Stimulated activated naive B cell treated with anti-CD40 and anti-IgM and Interleukin-4, amounts not matched to agents 10 μg/mL and 1 μg/mL and 100 μg/mL, for 72 hours (primary cell): ENCODE results near the gene EIF4G1.

Experiments
- ATAC-seq, 2 donors: fragments of 150-1000 bp; cut with Tn5 transposase; replicated peaks; 2 replicates each; pipeline ENCODE4 v1.10.0; 2021; ENCODE audit warnings: moderate library complexity in 1 of 2
- DNase-seq: peaks from one replicate; pipeline ENCODE4 v3.0.0; 2021
- H3K27ac Mint-ChIP-seq: one replicate; pipeline ENCODE4 v1.8.0; 2022; ENCODE audit warnings: mild to moderate bottlenecking, mixed read lengths
- H3K27me3 Mint-ChIP-seq, 2 donors: one replicate each; pipeline ENCODE4 v1.8.0; 2022; ENCODE audit warnings: mixed read lengths in 2 of 2
- H3K36me3 Mint-ChIP-seq, 2 donors: one replicate each; pipeline ENCODE4 v1.8.0; 2022; ENCODE audit warnings: mixed read lengths in 2 of 2, mild to moderate bottlenecking in 1 of 2
- H3K4me1 Mint-ChIP-seq, 2 donors: one replicate each; pipeline ENCODE4 v1.8.0; 2022; ENCODE audit warnings: mixed read lengths in 2 of 2, mild to moderate bottlenecking in 1 of 2
- H3K4me3 Mint-ChIP-seq, 2 donors: one replicate each; pipeline ENCODE4 v1.8.0; 2022; ENCODE audit warnings: mild to moderate bottlenecking in 2 of 2, mixed read lengths in 2 of 2, moderate library complexity in 1 of 2
- H3K9me3 Mint-ChIP-seq, 2 donors: one replicate each; pipeline ENCODE4 v1.8.0; 2022; ENCODE audit warnings: mixed read lengths in 2 of 2, mild to moderate bottlenecking in 1 of 2

EIF4G1 gene

DNA sequence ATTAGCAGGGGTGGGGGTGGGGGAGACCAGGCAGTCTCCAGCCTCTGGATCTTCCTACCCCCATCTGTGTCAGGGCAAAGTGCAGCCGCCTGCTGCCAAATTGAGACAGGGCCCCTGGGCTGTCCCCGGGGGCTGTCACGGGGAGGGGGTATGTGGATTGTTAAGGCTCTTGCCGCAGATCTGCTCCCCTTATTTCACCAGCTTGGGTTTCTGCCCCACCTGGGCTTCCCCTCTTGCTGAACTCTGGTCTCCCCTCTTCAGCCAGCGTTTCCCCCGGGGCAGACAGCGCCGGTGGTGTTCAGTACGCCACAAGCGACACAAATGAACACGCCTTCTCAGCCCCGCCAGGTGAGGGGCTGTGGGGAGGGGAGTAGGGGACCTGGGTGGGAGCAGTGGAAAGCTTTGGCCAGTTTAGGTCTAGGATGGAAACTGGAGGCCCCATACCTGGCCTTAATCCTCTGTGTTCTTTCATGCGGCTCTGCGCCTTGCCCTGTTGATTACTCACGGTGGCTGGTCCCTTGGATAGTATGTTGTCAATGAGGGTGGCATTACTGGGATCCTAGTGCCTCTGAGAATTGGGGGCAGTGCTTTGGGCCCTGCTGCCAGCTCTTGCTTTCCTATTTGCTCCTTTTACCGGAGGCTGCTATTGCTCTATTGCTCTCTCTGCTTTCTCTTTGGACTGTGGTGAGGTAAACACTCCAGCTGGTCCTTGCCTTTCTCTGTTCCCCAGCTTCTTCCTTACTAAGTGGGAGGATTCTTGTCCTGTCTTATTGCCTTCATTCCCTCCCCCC is 1.7 kb downstream of the EIF4G1 start:
- peaks cover 31 to 34% of the 10 kb centered on the region in 2 donors for H3K36me3 Mint-ChIP-seq

DNA sequence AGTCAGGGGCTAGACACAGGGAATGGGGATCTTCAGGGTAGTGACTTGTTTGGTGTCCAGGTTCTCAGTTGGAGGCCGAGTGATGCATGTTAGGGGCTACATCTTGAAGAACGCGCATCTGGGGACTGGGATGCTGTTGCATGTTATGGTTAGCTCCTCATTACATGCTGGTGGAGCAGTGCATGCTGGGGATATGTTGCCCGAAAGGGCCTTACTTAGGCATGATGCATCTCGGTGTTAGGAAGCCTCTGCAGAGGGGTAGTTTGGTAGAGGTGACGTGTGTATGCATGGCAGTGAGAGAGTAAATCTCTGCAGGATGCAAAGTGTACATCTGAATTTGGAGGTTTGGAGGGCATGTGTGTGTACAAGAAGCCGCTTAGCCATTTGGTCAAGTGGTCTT is 2.4 kb downstream of the EIF4G1 start:
- H3K9me3 Mint-ChIP-seq, result no peaks in the 10 kb centered on the region
- no peaks in the 10 kb centered on the region for H3K27me3 Mint-ChIP-seq
- peaks cover 38 to 40% of the 10 kb centered on the region in 2 donors for H3K36me3 Mint-ChIP-seq
- peak overlapping the region; percentile 77 to 81 for H3K4me3 Mint-ChIP-seq
- H3K27ac Mint-ChIP-seq, result peak overlapping the region; percentile 91
- H3K4me1 Mint-ChIP-seq, result peaks cover 31 to 38% of the 10 kb centered on the region in 2 donors
- DNase-seq (no peak), ATAC-seq (no peak)

More for the DNA sequence above, 1.7 kb downstream of the EIF4G1 start:
- H3K4me3 Mint-ChIP-seq, result peak overlapping the region; percentile 77 to 81
- H3K4me1 Mint-ChIP-seq, result peaks cover 28 to 38% of the 10 kb centered on the region in 2 donors
- peak overlapping the region; percentile 91 for H3K27ac Mint-ChIP-seq
- no peaks in the 10 kb centered on the region for H3K9me3 Mint-ChIP-seq
- no peak for ATAC-seq
- no peaks in the 10 kb centered on the region for H3K27me3 Mint-ChIP-seq
- DNase-seq, result no peak

DNA sequence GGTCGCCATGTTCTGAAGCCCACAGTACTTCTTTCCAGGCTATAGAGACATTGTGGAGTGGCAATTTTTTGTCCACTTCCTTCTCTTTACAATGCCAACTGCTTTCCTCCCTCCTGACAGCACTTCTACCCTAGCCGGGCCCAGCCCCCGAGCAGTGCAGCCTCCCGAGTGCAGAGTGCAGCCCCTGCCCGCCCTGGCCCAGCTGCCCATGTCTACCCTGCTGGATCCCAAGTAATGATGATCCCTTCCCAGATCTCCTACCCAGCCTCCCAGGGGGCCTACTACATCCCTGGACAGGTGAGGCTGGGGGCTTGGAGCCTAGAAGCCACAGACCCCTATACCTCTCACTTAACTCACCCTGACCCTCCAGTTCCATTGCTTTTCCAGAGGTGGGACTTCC is 2.8 kb downstream of the EIF4G1 start:
- ATAC-seq (no peak), DNase-seq (no peak)
- no peaks in the 10 kb centered on the region for H3K27me3 Mint-ChIP-seq
- H3K36me3 Mint-ChIP-seq, result peaks cover 41 to 42% of the 10 kb centered on the region in 2 donors
- peak overlapping the region; percentile 26 to 33 for H3K4me3 Mint-ChIP-seq
- no peaks in the 10 kb centered on the region for H3K9me3 Mint-ChIP-seq
- peak overlapping the region; percentile 20 for H3K27ac Mint-ChIP-seq
- H3K4me1 Mint-ChIP-seq, result peaks cover 33 to 38% of the 10 kb centered on the region in 2 donors

DNA sequence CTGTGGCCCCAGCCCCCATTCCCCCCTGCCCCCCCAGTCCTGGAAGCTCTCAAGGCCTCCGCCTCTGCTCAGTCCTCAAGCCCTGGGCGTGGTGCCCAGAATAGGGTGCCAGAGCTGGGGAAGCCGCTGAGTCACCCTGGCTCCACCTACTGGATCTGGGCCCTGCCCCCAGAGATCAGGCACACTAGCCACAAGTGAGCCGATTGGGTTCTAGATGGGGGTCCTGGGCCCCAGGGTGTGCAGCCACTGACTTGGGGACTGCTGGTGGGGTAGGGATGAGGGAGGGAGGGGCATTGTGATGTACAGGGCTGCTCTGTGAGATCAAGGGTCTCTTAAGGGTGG is 5.7 kb downstream of the EIF4G1 start:
- DNase-seq (no peak), ATAC-seq (peak; percentile 33)
- Mint-ChIP-seq H3K27me3 (no peaks in the 10 kb centered on the region), H3K36me3 (peaks cover 64 to 67% of the 10 kb centered on the region in 2 donors), H3K9me3 (no peaks in the 10 kb centered on the region), H3K4me1 (peaks cover 40 to 43% of the 10 kb centered on the region in 2 donors), H3K4me3 (no peak overlapping the region), H3K27ac (no peak overlapping the region)

DNA sequence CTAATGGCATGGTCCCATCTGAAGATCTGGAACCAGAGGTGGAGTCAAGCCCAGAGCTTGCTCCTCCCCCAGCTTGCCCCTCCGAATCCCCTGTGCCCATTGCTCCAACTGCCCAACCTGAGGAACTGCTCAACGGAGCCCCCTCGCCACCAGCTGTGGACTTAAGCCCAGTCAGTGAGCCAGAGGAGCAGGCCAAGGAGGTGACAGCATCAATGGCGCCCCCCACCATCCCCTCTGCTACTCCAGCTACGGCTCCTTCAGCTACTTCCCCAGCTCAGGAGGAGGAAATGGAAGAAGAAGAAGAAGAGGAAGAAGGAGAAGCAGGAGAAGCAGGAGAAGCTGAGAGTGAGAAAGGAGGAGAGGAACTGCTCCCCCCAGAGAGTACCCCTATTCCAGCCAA is 7.3 kb downstream of the EIF4G1 start:
- H3K4me1 Mint-ChIP-seq, result peaks cover 33 to 35% of the 10 kb centered on the region in 2 donors
- no peaks in the 10 kb centered on the region for H3K9me3 Mint-ChIP-seq
- DNase-seq (no peak), ATAC-seq (no peak)
- peaks cover 68 to 73% of the 10 kb centered on the region in 2 donors for H3K36me3 Mint-ChIP-seq
- H3K4me3 Mint-ChIP-seq, result no peak overlapping the region
- H3K27me3 Mint-ChIP-seq, result no peaks in the 10 kb centered on the region
- peak overlapping the region; percentile 79 for H3K27ac Mint-ChIP-seq

DNA sequence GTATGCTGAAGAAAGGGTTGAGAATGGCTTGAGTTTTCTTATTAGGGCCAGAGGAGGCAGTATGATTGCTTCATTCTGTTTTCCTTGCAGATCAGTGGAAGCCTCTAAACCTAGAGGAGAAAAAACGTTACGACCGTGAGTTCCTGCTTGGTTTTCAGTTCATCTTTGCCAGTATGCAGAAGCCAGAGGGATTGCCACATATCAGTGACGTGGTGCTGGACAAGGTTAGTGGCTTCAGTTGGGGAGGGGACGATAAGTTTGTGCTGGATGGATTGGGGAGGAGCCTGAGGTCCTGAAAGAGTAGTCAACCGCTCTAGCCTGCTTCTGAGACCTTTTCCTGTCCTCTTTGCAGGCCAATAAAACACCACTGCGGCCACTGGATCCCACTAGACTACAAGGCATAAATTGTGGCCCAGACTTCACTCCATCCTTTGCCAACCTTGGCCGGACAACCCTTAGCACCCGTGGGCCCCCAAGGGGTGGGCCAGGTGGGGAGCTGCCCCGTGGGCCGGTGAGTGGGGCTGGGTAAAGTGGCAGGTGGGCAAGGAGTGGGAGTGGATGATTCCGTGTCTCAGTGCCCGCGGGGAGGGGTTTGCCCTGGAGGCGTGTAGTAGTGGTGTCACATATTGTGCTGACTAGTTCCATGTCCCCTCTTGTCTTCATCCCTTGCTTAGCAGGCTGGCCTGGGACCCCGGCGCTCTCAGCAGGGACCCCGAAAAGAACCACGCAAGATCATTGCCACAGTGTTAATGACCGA is 8.5 kb downstream of the EIF4G1 start:
- ATAC-seq (no peak), DNase-seq (no peak)
- H3K4me3 Mint-ChIP-seq, result no peak overlapping the region
- peaks cover 68 to 74% of the 10 kb centered on the region in 2 donors for H3K36me3 Mint-ChIP-seq
- H3K9me3 Mint-ChIP-seq, result no peaks in the 10 kb centered on the region
- H3K27ac Mint-ChIP-seq, result peak overlapping the region; percentile 69
- peaks cover 23 to 25% of the 10 kb centered on the region in 2 donors for H3K4me1 Mint-ChIP-seq
- no peaks in the 10 kb centered on the region for H3K27me3 Mint-ChIP-seq

DNA sequence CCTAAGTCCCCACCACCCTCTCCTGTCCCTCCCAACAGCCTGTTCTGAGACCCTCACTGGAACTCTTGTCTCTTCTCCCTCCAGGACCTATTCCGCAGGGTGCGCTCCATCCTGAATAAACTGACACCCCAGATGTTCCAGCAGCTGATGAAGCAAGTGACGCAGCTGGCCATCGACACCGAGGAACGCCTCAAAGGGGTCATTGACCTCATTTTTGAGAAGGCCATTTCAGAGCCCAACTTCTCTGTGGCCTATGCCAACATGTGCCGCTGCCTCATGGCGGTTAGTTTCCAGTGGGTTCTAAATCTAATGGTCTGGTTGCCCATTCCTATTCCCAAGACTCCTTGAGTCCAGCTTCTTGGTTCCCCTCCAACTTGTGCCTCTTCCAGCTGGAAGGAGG is 9.3 kb downstream of the EIF4G1 start:
- Mint-ChIP-seq H3K4me3 (no peak overlapping the region), H3K9me3 (no peaks in the 10 kb centered on the region), H3K36me3 (peaks cover 73 to 80% of the 10 kb centered on the region in 2 donors), H3K27me3 (no peaks in the 10 kb centered on the region), H3K27ac (peak overlapping the region; percentile 39), H3K4me1 (peaks cover 27% of the 10 kb centered on the region in 2 donors)
- DNase-seq (no peak), ATAC-seq (no peak)

DNA sequence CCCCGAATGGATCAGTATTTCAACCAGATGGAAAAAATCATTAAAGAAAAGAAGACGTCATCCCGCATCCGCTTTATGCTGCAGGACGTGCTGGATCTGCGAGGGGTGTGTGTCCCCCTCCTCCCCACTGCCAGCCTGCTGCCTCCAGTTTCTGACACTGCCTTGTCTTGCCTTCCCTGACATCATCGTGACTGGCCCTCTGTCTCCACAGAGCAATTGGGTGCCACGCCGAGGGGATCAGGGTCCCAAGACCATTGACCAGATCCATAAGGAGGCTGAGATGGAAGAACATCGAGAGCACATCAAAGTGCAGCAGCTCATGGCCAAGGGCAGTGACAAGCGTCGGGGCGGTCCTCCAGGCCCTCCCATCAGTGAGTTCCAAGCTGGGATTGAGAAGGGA is 10.9 kb downstream of the EIF4G1 start:
- Mint-ChIP-seq H3K36me3 (peaks cover 76 to 85% of the 10 kb centered on the region in 2 donors), H3K27me3 (no peaks in the 10 kb centered on the region), H3K4me1 (peaks cover 20 to 28% of the 10 kb centered on the region in 2 donors), H3K9me3 (no peaks in the 10 kb centered on the region), H3K27ac (peak overlapping the region; percentile 53), H3K4me3 (no peak overlapping the region)
- DNase-seq (no peak), ATAC-seq (no peak)

DNA sequence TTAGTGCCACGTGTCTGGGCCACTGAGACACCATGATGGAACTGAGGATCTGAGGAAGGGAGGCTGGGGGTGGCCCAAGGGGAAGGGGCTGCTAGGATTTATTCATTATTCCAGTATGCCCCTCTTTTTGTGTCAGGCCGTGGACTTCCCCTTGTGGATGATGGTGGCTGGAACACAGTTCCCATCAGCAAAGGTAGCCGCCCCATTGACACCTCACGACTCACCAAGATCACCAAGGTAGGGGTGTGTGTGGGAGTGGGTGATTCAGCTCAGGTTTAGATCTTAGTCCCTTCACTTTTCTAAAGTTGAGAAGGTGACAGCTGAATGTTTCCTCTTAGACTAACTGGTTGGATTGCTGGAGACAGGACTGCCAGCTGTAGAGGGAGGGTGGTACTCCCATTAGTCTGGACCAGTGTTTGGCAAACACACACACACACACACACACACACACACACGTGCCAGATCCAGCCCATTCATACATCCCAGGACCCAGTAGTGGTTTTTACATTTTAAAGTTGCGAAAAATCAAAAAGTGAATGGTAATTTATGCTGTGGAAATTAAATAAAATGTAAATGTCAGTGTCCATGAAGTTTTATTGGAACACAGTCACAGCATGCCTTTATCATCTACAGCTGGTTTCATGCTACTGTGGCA is 11.4 kb downstream of the EIF4G1 start:
- peak overlapping the region; percentile 53 for H3K27ac Mint-ChIP-seq

DNA sequence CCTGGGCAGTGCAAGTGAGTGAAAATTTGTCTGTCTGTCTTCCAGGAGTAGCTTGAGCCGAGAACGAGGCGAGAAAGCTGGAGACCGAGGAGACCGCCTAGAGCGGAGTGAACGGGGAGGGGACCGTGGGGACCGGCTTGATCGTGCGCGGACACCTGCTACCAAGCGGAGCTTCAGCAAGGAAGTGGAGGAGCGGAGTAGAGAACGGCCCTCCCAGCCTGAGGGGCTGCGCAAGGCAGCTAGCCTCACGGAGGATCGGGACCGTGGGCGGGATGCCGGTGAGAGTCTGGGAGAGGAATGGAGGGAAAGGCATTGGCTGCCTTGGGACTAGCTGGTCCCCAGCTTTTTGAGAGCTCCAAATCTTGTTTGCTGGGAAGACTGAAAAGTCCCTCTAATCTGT is 12.8 kb downstream of the EIF4G1 start:
- Mint-ChIP-seq H3K27me3 (no peaks in the 10 kb centered on the region), H3K9me3 (no peaks in the 10 kb centered on the region), H3K4me3 (no peak overlapping the region), H3K27ac (peak overlapping the region; percentile 31), H3K36me3 (peaks cover 77 to 82% of the 10 kb centered on the region in 2 donors), H3K4me1 (peaks cover 16 to 28% of the 10 kb centered on the region in 2 donors)
- ATAC-seq (no peak), DNase-seq (no peak)

More for the DNA sequence above, 11.4 kb downstream of the EIF4G1 start:
- ATAC-seq, result no peak
- Mint-ChIP-seq H3K4me3 (no peak overlapping the region), H3K36me3 (peaks cover 73 to 84% of the 10 kb centered on the region in 2 donors), H3K27me3 (no peaks in the 10 kb centered on the region), H3K9me3 (no peaks in the 10 kb centered on the region), H3K4me1 (peaks cover 20 to 28% of the 10 kb centered on the region in 2 donors)
- no peak for DNase-seq

DNA sequence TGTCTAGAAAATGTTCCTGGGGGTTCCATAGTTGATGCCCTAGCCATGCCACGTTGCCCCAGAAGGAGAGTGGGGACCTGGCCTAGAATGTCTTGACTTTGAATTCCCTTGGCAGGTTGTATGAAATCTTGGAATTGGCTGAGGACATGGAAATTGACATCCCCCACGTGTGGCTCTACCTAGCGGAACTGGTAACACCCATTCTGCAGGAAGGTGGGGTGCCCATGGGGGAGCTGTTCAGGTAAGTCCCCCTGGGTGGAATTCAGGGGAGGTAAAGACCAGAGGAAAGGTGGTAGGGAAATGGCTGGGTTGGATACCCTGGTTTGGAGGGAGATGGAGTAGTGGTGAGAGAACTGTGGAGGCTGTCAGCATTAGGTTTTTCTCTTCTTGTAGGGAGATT is 14.1 kb downstream of the EIF4G1 start:
- H3K27ac Mint-ChIP-seq, result peak overlapping the region; percentile 79
- H3K27me3 Mint-ChIP-seq, result no peaks in the 10 kb centered on the region
- peaks cover 78 to 81% of the 10 kb centered on the region in 2 donors for H3K36me3 Mint-ChIP-seq
- DNase-seq (no peak), ATAC-seq (no peak)
- H3K4me1 Mint-ChIP-seq, result peaks cover 23 to 41% of the 10 kb centered on the region in 2 donors
- H3K9me3 Mint-ChIP-seq, result no peaks in the 10 kb centered on the region
- H3K4me3 Mint-ChIP-seq, result no peak overlapping the region

DNA sequence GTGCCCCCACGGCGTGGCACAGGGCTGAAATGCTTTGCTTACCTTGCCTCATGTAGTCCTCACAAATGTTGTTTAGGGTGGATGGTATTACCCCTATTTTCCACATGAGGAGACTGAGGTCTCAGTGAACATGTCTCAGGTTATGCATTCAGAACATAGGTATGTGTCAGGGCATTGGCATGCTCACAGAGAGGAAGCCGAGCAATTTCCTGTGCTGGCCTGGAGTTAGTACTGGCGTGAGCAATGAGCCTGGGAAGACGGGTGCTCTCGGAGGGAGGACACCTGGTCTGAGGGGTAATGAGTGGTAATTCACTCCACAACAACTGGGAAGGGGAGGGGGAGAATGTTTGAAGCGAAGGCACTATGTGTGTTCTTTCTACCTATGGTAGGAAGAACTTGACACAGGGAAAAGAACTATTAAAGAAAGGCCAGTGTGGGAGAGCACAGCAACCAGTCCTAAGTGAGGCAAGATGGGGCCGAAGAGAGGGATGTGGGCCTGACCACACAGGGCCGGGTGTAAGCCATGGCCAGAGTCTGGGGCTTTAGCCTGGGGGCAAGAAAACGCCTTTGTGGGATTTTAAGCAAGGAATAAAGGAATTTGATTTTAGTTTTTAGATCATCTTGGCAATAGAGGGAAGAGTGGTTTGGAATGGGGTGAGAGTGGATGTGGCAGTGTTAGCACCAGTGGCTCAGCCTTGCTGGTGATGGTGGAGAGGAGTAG is 18.1 kb downstream of the EIF4G1 start:
- DNase-seq, result no peak
- Mint-ChIP-seq H3K4me3 (no peak overlapping the region), H3K27me3 (no peaks in the 10 kb centered on the region), H3K9me3 (no peaks in the 10 kb centered on the region), H3K4me1 (peaks cover 28 to 67% of the 10 kb centered on the region in 2 donors), H3K36me3 (peaks cover 55 to 64% of the 10 kb centered on the region in 2 donors), H3K27ac (peak overlapping the region; percentile 77)
- ATAC-seq, result no peak

DNA sequence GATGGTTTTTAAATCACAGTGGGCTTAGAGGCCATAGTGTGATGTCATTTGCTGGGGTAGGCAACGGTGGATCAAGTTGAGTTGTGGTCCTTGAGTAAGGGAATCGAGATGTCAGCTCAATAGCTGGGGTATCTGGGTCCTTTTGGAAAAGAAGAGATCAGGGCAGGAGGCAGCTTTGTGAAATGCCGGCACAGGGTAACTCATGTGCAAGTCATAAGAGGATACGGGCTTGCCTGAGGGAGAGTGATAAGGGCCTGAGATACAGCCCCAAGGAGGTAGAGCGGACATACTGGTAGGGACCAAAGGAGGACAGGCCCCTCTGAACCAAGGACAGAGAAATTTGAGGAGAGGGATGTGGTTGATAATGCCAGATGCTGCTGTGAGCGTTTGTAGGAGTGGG is 18.8 kb downstream of the EIF4G1 start:
- Mint-ChIP-seq H3K4me3 (no peak overlapping the region), H3K4me1 (peaks cover 34 to 68% of the 10 kb centered on the region in 2 donors), H3K36me3 (peaks cover 54 to 64% of the 10 kb centered on the region in 2 donors), H3K9me3 (no peaks in the 10 kb centered on the region), H3K27ac (peak overlapping the region; percentile 77), H3K27me3 (no peaks in the 10 kb centered on the region)
- no peak for DNase-seq
- no peak for ATAC-seq

DNA sequence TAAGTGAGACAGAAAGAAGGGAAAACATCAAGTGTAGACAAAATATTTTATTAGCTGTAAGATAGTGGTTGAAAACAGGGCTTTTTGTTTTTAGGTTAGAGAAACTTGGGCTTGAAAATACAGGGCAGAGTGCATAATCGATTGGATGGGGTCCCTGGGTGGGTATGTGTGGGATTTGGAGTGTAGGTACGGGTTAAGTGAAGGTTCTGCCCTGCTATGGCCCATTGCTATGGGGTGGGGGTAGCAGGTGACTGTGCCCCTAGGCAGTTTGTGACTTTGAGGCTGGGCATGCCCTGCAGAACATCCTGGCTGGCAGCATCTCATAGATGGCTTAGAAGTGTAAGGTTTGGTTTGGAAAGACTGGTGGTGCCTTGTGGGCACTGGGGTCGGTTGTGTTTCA is 19.3 kb downstream of the EIF4G1 start:
- no peak overlapping the region for H3K4me3 Mint-ChIP-seq
- peaks cover 49 to 60% of the 10 kb centered on the region in 2 donors for H3K36me3 Mint-ChIP-seq
- no peak for ATAC-seq
- no peak for DNase-seq
- no peaks in the 10 kb centered on the region for H3K9me3 Mint-ChIP-seq
- H3K4me1 Mint-ChIP-seq, result peaks cover 31 to 69% of the 10 kb centered on the region in 2 donors
- peak overlapping the region; percentile 77 for H3K27ac Mint-ChIP-seq
- no peaks in the 10 kb centered on the region for H3K27me3 Mint-ChIP-seq
